Fibroblast of lung (primary cell): ENCODE results near the gene MCF2L2. TPM values are rescaled to one million over a fixed set of nuclear protein-coding genes. Genes with fewer than 3 reads are reported as not detected.

Experiments used
- DNase-seq, 2 donors: peaks; one replicate each; pipeline versions ENCODE4 v3.0.0 to v3.0.0-alpha.2; 2010; ENCODE audit warnings: low read depth in 2 of 2
- H2AFZ ChIP-seq: 2 replicates; pipeline ENCODE4 v1.5.1; 2012; ENCODE audit warnings: low read length, control low read depth, inconsistent platforms
- H3K27ac ChIP-seq: 2 replicates; pipeline ENCODE4 v1.5.1; 2011; ENCODE audit warnings: low read length, control low read depth; ENCODE audit not compliant: insufficient read depth
- H3K27me3 ChIP-seq: 2 replicates; pipeline ENCODE4 v1.5.1; 2011; ENCODE audit warnings: mild to moderate bottlenecking, low read length; ENCODE audit not compliant: control insufficient read depth, insufficient read depth
- H3K36me3 ChIP-seq: 2 replicates; pipeline ENCODE4 v1.5.1; 2011; ENCODE audit warnings: low read length; ENCODE audit not compliant: control insufficient read depth, insufficient read depth
- H3K4me1 ChIP-seq: 2 replicates; pipeline ENCODE4 v1.5.1; 2011; ENCODE audit warnings: low read length; ENCODE audit not compliant: control insufficient read depth, insufficient read depth; ENCODE audit errors: extremely low read depth
- H3K4me2 ChIP-seq: 2 replicates; pipeline ENCODE4 v1.5.1; 2011; ENCODE audit warnings: low read length, control low read depth; ENCODE audit not compliant: insufficient read depth; ENCODE audit errors: extremely low read depth
- H3K4me3 ChIP-seq, 4 experiments: fragments of 200-600 bp in 1 of 4; sonication (generic) in 1 of 4; replicated peaks in 1 of 4; 2 replicates each; pipeline ENCODE4 v1.5.1; 2011 to 2016; ENCODE audit warnings: low read length in 4 of 4, low read depth in 3 of 4, mild to moderate bottlenecking in 3 of 4, control low read depth in 2 of 4, inconsistent platforms in 1 of 4, mixed read lengths in 1 of 4; ENCODE audit not compliant: insufficient read depth in 1 of 4; ENCODE audit errors: control extremely low read depth in 1 of 4
- H3K79me2 ChIP-seq: 2 replicates; pipeline ENCODE4 v1.5.1; 2012; ENCODE audit warnings: mild to moderate bottlenecking, low read length, inconsistent platforms; ENCODE audit not compliant: control insufficient read depth, insufficient read depth
- H3K9ac ChIP-seq: 2 replicates; pipeline ENCODE4 v1.5.1; 2011; ENCODE audit warnings: mild to moderate bottlenecking, low read length, control low read depth; ENCODE audit not compliant: insufficient read depth
- H3K9me3 ChIP-seq: 2 replicates; pipeline ENCODE4 v1.5.1; 2012; ENCODE audit warnings: low read depth, low read length; ENCODE audit not compliant: control insufficient read depth, insufficient read depth
- H4K20me1 ChIP-seq: 2 replicates; pipeline ENCODE4 v1.5.1; 2011; ENCODE audit warnings: low read length; ENCODE audit not compliant: control insufficient read depth, insufficient read depth; ENCODE audit errors: extremely low read depth
- EZH2 ChIP-seq: IDR thresholded peaks from 2 replicates; pipeline ENCODE4 v1.5.1; 2012; ENCODE audit warnings: low read length, control low read depth, mild to moderate bottlenecking; ENCODE audit errors: missing control alignments
- polyA plus RNA-seq, 2 donors: library from polyadenylated mRNA; depleted of rRNA in 1 of 2; stranded (reverse) in 1 of 2; unstranded in 1 of 2; fragments of >200 nt; gene quantifications; 2 replicates each; pipeline ENCODE4 v1.2.1, GENCODE V29; 2011 to 2012; ENCODE audit warnings: missing spikeins in 1 of 2
- total RNA-seq: library from RNA; depleted of rRNA; stranded (reverse); fragments of >200 nt; gene quantifications from 2 replicates; pipeline ENCODE4 v1.2.1, GENCODE V29; 2014
- TF ChIP-seq, protein P1 (sequence below), 2 donors: IDR thresholded peaks in 1 of 2; conservative IDR thresholded peaks in 1 of 2; 1 replicate in 1 of 2; 2 replicates in 1 of 2; pipeline ENCODE4 v1.5.1; 2011 to 2012; ENCODE audit warnings: low read length in 2 of 2, control low read depth in 1 of 2, inconsistent platforms in 1 of 2, low read depth in 1 of 2, mild to moderate bottlenecking in 1 of 2

MCF2L2 gene
- total and polyA plus RNA-seq, 2 donors (not counting 1 experiment from before 2014, with no cell fraction given): under 0.01 to 0.08 TPM

DNA sequence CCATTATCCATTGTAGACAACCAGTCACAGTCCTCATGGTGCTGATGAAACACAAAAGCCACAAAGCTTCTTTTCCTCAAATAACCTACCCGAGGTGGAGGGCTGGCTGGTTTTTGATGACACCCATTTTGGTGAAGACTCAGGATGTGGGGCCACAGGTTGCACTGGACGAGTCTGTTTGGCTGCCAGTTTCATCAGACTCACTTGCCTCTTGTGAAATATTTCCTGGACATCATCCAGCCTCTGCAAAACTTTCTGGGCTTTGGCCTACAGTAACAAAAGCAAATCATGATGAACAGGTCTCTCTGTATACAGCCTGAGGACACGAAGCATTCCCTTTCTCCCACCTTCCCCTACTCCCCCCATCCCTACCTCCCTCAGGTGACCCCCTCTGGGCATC, 133.2 kb downstream of the MCF2L2 start:
- no peak overlapping the region for H3K4me2 ChIP-seq
- H3K36me3 ChIP-seq: no peaks in the 10 kb centered on the region
- no peak overlapping the region for H3K4me3 ChIP-seq
- no peaks in the 10 kb centered on the region for H3K9me3 ChIP-seq
- H2AFZ ChIP-seq: no peak overlapping the region
- no peak overlapping the region for H3K9ac ChIP-seq
- DNase-seq: peak; percentile 85 to 97
- no peaks in the 10 kb centered on the region for H3K79me2 ChIP-seq
- H3K4me1 ChIP-seq: no peaks in the 10 kb centered on the region
- no peaks in the 10 kb centered on the region for H4K20me1 ChIP-seq
- no peak overlapping the region for H3K27ac ChIP-seq
- no peaks in the 10 kb centered on the region for H3K27me3 ChIP-seq
- TF ChIP-seq, protein P1, sequence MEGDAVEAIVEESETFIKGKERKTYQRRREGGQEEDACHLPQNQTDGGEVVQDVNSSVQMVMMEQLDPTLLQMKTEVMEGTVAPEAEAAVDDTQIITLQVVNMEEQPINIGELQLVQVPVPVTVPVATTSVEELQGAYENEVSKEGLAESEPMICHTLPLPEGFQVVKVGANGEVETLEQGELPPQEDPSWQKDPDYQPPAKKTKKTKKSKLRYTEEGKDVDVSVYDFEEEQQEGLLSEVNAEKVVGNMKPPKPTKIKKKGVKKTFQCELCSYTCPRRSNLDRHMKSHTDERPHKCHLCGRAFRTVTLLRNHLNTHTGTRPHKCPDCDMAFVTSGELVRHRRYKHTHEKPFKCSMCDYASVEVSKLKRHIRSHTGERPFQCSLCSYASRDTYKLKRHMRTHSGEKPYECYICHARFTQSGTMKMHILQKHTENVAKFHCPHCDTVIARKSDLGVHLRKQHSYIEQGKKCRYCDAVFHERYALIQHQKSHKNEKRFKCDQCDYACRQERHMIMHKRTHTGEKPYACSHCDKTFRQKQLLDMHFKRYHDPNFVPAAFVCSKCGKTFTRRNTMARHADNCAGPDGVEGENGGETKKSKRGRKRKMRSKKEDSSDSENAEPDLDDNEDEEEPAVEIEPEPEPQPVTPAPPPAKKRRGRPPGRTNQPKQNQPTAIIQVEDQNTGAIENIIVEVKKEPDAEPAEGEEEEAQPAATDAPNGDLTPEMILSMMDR (conservative IDR thresholded peaks at IDR 0.05 in 1 of 2, IDR thresholded peaks at IDR 0.05 in 1 of 2; ENCODE audit: low read depth in 1 of 2, low read length in 2 of 2): no peak
- TF ChIP-seq EZH2: no peak

DNA sequence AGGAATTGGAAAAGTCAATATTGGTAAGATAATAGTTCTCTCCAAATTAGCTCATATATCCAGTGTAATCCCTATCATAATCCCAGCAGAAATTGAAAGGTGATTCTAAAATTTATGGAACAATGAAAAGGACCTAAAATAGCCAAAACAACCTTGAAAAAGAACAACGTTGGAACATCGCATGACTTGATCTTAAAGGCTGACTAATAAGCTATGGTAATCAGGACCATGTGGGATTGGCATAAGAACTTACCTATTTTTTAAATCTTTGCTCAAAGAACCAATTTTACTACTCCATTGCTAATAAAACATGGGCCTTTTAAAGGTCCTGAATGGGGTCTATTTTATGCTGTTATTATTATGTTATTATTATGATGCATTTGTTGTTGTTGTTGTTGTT, 134.5 kb downstream of the MCF2L2 start:
- Histone ChIP-seq H2AFZ (no peak overlapping the region), H3K9ac (no peak overlapping the region), H4K20me1 (no peaks in the 10 kb centered on the region), H3K4me3 (no peak overlapping the region), H3K9me3 (no peaks in the 10 kb centered on the region), H3K27me3 (no peaks in the 10 kb centered on the region), H3K4me1 (no peaks in the 10 kb centered on the region), H3K4me2 (no peak overlapping the region), H3K79me2 (no peaks in the 10 kb centered on the region), H3K27ac (no peak overlapping the region), H3K36me3 (no peaks in the 10 kb centered on the region)
- TF ChIP-seq EZH2: no peak
- TF ChIP-seq, protein P1 (conservative IDR thresholded peaks at IDR 0.05 in 1 of 2, IDR thresholded peaks at IDR 0.05 in 1 of 2; ENCODE audit: low read depth in 1 of 2, low read length in 2 of 2): no peak
- no peak for DNase-seq

DNA sequence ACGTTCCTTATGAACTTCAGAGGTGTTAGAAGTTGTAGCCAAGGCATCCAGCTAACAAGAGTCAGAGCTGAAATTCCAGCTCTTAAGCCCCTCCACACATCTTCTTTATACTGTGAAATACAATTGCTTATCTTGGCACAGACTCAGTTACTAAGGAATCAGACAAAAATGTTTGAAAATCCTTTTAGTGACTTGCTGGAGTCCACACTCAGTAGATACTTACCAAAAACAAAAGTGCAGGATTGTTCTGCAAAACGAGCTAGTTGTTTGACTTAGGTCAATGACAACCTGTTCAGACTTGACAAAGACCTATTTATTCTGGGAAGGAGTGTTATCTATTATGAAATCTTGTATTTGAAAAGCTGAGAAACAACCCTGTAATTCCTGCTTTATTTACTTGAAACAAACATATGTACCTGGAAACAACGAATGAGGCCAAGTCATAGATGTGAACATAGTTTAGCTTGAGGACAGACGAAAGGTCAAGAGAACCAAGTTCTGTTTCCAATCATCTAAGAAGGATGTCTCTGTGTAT, 136.9 kb downstream of the MCF2L2 start:
- Histone ChIP-seq H2AFZ (no peak overlapping the region), H3K27ac (no peak overlapping the region), H3K4me3 (no peak overlapping the region), H3K36me3 (no peaks in the 10 kb centered on the region), H3K79me2 (no peaks in the 10 kb centered on the region), H3K4me1 (no peaks in the 10 kb centered on the region), H4K20me1 (no peaks in the 10 kb centered on the region), H3K9me3 (no peaks in the 10 kb centered on the region), H3K4me2 (no peak overlapping the region), H3K9ac (no peak overlapping the region), H3K27me3 (no peaks in the 10 kb centered on the region)
- peak; percentile 66 to 81 for DNase-seq
- TF ChIP-seq, protein P1 (conservative IDR thresholded peaks at IDR 0.05 in 1 of 2, IDR thresholded peaks at IDR 0.05 in 1 of 2; ENCODE audit: low read depth in 1 of 2, low read length in 2 of 2): no peak
- no peak for TF ChIP-seq EZH2
